HG02885 (cell line): ENCODE results near the gene APOBEC3G.

ENCODE experiments used
- ATAC-seq: cut with Tn5 transposase; IDR thresholded peaks from one replicate; pipeline ENCODE4 v1.9.1; 2021; ENCODE audit warnings: mild to moderate bottlenecking; ENCODE audit not compliant: unreplicated experiment, poor library complexity

The APOBEC3G gene

DNA sequence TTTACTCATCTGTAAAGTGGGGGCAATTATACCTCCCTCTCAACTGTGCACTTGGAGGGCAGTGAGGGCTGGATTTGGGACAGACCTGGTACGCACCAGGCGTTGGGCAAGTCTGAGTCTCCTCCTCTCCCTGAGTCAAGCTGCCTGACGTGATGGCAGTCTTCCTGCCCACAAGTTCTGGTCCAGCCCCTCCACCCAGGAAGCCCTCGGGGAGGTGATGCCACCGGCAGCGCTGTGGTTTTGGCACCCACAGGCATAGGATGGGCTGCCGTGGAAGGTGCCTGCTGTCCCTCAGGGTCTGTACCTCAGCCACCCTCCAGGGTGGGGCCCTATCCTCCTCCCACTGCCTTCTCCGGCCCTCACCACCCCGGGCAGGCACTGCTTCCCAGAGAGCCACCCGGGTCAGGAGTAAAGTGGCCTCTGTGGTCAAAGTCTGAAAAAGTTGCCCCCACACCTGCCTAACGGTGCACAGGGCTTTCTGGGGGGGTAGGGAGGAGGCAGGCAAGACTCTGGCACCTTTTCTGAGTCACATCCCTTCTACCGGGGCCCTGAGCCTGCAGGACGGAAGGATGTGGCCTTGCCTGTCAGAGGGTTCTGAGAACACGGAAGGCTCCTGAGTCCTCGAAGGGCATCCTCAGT lies 13.5 kb downstream of the APOBEC3G start:
- ATAC-seq, result no peak

- ATAC-seq, result no peak
Observed at GRCh38 chr22:39091126-39092081, 14.3 kb downstream of the APOBEC3G start.

GRCh38 chr22:39092111-39092862 lies 15.2 kb downstream of the APOBEC3G start:
- ATAC-seq, result no peak

DNA sequence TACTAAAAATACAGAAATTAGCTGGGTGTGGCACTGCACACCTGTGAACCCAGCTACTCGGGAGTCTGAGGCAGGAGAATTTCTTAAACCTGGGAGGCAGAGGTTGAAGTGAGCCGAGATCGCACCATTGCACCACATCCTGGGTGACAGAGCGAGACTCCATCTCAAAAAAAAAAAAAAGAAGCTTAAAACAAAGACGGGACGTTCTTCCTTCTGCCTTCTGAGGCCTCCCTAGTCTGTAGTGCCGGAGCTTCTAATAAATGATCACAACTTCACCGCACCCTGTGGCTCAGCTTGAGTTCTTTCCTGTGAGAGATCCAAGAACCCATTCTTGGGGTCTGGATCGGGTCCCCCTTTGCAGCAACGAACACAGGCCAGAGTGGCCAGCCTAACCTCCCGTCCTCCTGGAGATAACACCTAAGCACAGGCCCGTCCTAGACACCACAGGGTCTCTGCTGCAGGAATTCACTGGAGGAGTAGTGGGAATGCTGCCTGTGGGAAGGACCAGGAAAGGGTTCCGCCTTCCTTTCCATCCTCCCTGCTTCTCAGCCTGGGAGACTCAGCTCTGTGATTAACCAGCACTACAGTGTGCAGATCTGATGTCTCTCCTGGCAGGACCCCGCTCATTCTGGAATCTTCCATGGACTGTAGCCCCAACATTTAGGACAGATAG lies 17.8 kb downstream of the APOBEC3G start:
- no peak for ATAC-seq

- ATAC-seq, result no peak
Observed at GRCh38 chr22:39095971-39096370, 18.9 kb downstream of the APOBEC3G start.

DNA sequence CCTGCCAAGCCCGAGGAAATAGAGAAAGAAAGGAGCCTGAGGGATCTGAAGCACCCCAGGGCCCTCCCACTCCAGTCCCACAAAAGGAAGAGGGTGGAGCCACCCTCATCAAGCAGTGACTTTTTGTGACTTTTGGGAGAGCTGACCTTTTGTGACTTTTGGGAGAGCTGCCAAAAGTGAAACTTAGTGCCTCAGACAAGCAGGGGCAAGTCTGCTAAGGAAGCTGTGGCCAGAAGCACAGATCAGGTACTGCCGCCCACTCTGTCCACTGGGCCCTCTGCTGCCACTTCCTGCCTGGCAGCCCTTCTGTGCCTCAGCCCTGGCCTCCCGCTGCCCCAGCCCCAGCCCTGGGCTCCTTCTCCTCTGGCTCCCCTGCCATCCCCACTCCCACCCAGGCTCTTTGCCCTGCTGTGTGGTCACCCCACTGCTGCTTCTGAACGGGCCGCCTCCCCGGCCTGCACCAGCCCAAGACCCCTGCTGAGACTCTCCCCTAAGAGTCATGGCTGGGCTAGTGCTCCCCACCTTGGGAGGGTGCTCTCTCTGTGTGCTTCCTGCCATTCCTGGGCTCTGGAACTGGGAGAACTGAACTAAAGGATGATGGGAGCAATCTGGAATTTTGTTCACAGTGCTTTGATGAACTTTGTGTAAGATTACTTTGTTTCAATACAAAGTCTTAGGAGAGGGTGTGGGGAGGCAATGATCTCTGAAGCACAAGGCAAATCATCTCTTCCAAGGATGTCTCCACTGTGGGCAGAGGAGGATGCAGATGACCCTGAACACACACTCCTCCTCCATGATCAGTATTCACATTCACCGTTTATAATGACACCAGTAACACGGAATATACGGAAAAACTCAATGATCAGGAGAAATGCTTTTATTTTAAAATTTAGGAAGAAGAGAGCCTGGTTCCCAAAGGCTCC lies 20.3 kb downstream of the APOBEC3G start, which contains the start of gene APOBEC3H:
Gene APOBEC3H, plus strand, starts transcription at position 147 of the 923 bp plus-strand sequence. CDS start 3,035 bp downstream, outside the sequence.
- ATAC-seq, result no peak

DNA sequence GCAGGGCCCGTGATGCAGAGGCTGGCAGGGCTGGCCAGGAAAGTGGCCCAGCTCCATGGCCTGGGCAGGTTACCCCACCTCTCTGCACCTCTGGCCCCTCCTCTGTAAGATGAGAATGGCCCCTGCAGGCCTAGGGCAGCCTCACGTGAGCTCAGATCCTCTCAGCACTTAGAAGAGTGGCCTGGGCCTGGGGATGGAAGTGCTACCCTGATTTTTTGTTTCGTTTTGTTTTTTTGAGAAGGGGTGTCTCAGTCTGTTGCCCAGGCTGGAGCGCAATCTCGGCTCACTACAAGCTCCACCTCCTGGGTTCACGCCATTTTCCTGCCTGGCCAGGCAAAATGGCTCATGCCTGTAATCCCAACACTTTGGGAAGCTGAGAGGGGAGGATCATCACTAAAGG lies 21.0 kb downstream of the APOBEC3G start:
- no peak for ATAC-seq

DNA sequence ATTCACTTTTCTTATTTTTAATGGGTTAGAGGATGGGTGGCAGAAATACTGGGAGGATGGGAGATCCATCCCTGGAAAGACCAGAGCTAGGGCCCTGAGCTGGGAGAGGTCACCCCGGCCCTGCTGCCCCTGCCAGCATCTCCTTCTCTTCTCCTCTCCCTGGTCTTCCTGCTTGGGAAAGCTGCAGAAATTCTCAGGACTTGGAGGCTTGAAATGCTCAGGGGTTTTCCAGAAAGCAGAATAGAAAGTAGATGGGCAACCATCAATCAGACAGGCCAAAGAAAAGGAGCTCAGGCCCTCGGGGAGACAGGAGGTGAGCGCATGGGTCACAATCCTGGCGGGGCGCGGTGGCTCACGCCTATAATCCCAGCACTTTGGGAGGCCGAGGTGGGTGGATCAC lies 21.5 kb downstream of the APOBEC3G start:
- ATAC-seq, result no peak

DNA sequence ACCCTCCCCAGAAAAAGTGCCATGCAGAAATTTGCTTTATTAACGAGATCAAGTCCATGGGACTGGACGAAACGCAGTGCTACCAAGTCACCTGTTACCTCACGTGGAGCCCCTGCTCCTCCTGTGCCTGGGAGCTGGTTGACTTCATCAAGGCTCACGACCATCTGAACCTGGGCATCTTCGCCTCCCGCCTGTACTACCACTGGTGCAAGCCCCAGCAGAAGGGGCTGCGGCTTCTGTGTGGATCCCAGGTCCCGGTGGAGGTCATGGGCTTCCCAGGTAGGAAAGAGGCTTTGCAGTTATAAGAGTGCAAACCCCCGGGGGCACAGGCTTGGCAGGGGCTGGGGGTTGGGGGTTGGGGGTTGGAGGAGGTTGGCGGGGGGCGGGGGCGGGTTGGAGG lies 24.2 kb downstream of the APOBEC3G start:
- ATAC-seq, result no peak

GRCh38 chr22:39103431-39103830 lies 26.4 kb downstream of the APOBEC3G start:
- ATAC-seq, result no peak

DNA sequence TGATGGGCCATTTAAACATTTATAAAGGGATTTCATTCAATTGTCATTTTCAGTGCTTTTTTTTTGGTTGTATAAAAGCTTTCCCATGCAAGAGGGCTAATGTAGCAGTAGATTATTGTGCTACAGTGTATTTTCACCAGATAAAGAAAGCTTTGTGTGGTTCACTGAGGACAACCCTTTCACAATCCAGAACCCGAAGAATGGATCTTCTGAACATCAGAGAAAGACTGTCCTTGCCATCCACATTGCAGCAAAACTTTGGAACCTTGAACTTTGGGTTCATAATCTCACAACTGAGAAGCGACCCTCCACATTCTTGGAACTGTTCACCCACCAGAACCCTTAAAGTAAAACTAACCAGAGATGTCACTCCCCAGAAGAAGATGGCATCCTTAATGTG lies 29.3 kb downstream of the APOBEC3G start:
- no peak for ATAC-seq

GRCh38 chr22:39108487-39108886 lies 31.4 kb downstream of the APOBEC3G start:
- ATAC-seq, result no peak

- no peak for ATAC-seq
Observed at GRCh38 chr22:39109361-39109760, 32.3 kb downstream of the APOBEC3G start.

DNA sequence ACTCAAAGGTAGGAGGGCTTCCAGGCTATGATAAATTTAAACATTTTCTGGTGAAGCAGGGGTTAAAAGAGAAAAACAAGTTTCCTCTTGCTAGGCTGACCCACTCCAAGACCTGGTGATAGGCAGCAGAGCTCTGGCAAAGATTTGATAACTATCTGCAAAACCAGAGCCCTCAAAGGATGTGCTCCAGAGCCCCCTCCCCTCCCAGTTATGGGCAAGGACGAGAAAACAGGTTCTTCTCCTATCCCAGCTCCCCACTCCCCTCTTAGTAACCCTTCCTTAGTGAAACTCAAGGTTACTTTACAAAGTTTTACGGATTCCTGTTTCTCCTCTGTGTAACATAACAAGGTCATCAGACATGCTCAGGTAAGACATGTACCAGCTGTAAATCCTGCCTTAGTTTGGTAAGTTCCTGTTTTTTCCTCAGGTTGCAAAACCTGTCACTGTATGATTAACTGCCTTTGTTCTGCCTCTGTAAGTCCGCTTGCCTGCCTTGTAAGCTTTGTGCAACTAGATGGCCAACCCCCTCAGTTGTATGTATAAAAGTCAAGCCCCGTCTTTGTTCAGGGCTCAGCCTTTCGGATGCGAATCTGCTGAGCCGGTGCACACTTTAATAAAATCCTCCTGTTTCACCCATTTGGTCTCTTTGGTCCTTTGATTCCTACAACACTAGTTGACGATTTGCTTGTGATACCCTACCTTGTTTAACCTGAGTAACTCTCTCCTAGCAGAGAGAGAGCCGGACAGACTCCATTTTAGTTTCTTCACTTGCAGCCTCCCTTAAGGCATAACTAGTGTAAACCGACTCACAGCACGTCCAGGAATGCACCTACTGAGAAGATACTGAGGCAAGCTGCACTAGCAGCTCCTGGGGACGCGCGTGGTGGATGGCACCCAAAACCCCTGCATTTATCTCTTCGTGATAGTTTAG lies 33.8 kb downstream of the APOBEC3G start:
- no peak for ATAC-seq

DNA sequence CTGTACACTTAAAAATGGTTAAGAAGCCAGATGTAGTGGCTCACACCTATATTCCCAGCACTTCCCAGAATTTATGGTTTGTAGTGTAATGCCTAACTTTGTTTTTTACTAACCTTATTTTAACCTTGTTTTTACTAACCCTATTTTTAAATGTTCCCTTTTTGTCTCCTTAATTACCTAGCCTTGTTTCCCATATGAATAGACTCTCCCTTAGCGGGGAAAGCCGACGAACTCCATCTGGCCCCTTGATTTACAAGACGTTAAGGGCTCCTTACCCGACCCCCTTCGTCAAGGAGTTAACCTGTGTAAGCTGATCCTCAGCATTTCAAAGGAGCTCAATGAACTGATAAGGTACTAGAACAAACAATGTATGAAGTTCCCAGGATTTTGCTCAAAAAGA lies 37.0 kb downstream of the APOBEC3G start:
- ATAC-seq, result no peak

DNA sequence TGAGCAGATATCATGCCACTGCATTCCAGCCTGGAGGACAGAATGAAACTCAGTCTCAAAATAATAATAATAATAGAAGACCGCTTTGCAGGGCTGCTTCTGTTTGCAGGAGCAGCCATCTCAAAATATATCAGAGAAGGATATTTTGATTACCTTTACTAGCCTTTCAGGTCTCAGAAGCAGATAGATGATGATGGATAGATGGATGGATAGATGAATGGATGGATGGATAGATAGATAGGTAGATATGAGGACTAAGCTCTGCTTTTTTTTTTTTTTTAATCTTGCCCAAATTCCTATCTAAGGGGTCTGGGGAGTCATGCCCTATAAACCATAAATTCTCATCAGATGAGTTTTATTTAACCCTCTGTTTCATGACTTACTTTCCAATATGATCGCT lies 38.5 kb downstream of the APOBEC3G start:
- ATAC-seq, result no peak

- no peak for ATAC-seq
Observed at GRCh38 chr22:39115977-39116621, 39.0 kb downstream of the APOBEC3G start.
